GM15510 (cell line): ENCODE measurements around the gene BNC2.

Source experiments
- POLR2A ChIP-seq: IDR thresholded peaks from 3 replicates; pipeline ENCODE4 v1.6.1; 2011; ENCODE audit warnings: borderline replicate concordance; ENCODE audit not compliant: insufficient read length; ENCODE audit errors: extremely low read depth

BNC2 gene

GRCh38 chr9:16670791-16671190 lies 199.7 kb downstream of the BNC2 start:
- TF ChIP-seq POLR2A: no peak

DNA sequence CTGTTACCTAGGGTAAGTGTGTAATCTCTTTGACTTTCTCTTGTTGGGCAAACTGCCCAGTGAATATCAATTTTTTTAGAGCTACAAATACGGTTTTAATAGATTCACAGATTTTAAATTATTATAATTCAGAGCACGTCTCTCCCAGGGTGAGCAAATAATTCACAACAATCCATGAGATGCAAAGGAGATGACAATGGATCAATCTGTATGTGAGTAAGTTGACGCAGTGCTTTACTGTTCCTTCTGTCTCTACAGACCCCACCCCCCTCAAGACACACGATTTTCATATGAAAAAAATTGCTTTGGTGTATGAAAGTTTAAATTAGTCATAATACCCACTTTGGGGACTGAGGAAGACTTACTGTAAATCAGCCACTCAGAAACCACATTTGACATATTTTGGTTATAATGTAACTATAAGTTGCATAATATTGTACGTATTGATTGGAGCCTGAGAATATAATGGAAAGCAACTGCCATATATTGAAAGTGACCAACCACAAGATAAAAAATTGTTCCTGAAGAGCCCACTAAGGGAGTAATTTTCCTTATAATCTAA lies 201.7 kb downstream of the BNC2 start:
- no peak for TF ChIP-seq POLR2A

GRCh38 chr9:16664211-16664610 lies 206.3 kb downstream of the BNC2 start:
- TF ChIP-seq POLR2A: no peak

- TF ChIP-seq POLR2A: no peak
Observed at GRCh38 chr9:16661816-16662215, 208.7 kb downstream of the BNC2 start.

- no peak for TF ChIP-seq POLR2A
Observed at GRCh38 chr9:16659096-16659495, 211.4 kb downstream of the BNC2 start.

GRCh38 chr9:16656432-16657169 lies 213.9 kb downstream of the BNC2 start:
- no peak for TF ChIP-seq POLR2A

DNA sequence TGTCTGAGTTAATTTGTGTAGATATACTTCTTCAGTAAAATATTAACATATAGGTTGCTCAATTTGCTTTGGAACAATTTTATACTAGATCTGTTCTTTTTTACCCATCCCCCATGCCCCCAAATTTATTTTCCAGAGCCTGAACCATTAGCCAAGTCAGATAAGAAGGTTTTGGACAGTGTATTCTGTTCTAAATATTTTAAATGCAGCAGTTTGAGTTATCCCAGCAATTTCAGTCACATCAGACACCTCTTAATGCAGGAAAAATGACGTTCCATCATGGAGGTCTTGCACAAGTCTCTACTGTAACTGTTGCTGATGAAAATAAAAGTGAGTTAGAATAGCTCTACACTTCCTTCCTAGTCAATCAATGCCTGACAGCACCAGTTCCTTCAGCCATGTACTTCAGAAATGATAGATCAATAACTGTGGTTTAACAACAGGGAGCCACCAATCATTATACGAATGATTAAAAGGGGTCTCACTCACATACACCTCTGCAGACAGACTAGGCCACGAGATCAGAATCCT lies 215.8 kb downstream of the BNC2 start:
- TF ChIP-seq POLR2A: no peak

DNA sequence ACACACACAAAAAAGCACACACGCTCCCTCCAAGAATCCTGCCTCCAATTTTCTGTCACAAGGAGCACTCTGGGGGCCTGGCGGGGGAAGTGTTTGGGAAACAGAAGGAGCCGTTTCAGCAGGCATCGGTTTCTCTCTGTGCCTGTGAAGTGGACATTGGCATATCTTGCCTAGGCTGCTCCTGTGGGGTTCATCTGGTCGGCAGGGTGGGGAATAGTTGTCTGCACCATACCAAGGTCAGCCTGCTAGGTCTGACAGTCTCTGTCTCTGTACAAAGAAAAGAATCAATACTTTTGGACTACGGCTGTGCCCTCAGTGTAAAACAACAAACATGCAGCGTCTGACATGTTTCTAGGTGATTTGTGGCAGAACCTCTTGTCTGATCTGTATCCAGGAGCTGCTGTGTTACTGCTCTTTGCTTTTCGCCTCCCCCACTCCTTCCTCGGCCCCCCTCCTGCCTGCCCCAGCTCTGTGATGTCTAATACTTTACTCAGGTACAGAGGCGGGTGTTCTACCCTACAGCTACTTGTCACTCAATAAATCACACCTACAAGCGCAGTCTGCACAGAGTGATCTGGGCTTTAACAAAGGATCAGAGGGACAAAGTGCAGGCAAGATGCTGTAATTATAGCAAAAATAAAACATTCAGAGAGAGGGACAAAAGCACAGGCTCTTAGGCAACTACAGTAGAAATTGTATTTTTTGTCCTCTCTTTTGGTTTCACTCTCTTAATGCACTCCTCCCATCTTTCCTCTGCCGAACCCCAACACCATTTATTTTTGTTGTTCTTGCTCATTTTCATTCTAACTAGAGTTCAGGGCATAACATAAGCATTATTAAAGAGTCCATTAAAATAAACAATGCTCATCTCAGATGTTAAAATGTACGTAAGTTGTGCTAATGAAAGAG lies 216.7 kb downstream of the BNC2 start:
- no peak for TF ChIP-seq POLR2A

- TF ChIP-seq POLR2A: no peak
Observed at GRCh38 chr9:16652582-16652981, 217.9 kb downstream of the BNC2 start.

DNA sequence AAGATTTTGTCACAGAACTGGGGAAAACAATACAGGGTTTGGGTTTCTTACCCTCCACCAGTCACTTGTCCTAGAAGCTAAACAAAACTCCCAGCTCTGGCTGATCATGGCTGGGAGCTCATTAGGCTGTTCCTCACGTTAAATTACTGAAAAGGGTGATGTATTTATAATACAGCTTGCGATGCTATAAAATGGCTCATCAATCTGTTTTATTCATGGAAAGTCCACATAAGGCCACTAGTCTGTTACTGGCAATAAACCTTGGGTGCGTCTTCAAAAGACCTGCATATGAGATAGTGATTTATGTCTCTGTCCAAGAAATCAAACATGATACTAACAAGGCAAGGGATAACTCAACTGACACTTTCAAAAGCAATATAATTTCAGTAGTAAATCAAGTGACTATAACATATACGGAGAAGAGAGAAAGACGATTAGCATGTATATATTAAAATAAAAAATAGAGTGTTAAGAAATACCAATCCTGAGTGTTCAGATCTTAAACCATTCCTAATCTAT lies 219.0 kb downstream of the BNC2 start:
- no peak for TF ChIP-seq POLR2A

DNA sequence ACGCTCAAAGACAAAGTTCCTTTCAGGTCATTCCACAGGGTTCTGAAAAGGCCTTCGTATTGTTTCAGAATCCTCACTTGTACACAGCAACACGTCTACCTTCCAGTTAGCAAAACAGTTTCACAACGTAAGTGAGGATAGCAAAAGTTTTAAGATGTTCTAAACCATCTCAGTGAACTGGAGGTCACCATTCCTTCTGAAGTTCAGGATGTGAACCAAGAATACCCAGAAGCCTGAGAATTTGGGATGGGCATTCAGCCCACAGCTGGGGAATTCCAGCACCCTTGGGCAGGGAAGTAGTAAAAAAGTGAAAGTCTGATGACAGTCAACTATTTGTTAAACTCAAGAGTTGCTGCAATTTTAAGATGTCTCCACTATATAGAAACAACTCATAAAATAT lies 224.5 kb downstream of the BNC2 start:
- no peak for TF ChIP-seq POLR2A

- TF ChIP-seq POLR2A: no peak
Observed at GRCh38 chr9:16642421-16643109, 227.9 kb downstream of the BNC2 start.

DNA sequence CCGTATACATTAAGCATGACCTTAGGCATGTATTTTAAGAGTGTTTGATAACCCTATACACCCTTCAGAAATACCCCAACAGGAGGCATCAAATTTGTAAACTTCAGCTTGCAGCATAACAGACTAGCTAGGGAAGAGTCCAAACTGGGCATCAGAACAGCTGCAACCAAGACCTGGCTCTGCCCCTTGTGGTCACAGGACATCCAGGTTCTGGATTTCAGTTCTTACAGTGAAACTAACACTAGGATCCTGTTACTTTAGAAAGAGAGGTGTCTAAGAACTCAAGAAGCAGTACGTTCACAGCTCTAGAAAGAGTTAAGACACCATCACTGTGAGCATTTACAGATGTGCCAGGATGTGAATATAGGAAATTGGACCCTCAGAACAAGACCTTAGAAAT lies 229.8 kb downstream of the BNC2 start:
- no peak for TF ChIP-seq POLR2A

- TF ChIP-seq POLR2A: no peak
Observed at GRCh38 chr9:16639644-16640043, 230.8 kb downstream of the BNC2 start.
